Liver (tissue), 9 donors: ENCODE results near the gene LUZP4. TPM values are rescaled to one million over a fixed set of nuclear protein-coding genes. Genes with fewer than 3 reads are reported as not detected.

ENCODE experiments used
- DNase-seq: peaks from one replicate; pipeline ENCODE4 v3.0.0-alpha.2; 2017; ENCODE audit warnings: low spot score
- H3K27ac ChIP-seq, 2 donors: one replicate each; pipeline ENCODE4 v1.7.0; 2013; ENCODE audit warnings: inconsistent platforms in 2 of 2, low read length in 2 of 2, control low read depth in 1 of 2, low read depth in 1 of 2, mild to moderate bottlenecking in 1 of 2
- H3K27me3 ChIP-seq, 4 donors: one replicate each; pipeline versions ENCODE4 v1.6.1 to v1.7.0; 2013; ENCODE audit warnings: low read length in 3 of 4, inconsistent platforms in 1 of 4, mild to moderate bottlenecking in 1 of 4, moderate library complexity in 1 of 4; ENCODE audit not compliant: control insufficient read depth in 4 of 4, insufficient read depth in 4 of 4
- H3K36me3 ChIP-seq, 4 donors: one replicate each; pipeline versions ENCODE4 v1.6.1 to v1.7.0; 2013; ENCODE audit warnings: low read length in 3 of 4, mild to moderate bottlenecking in 3 of 4, low read depth in 1 of 4, moderate library complexity in 1 of 4; ENCODE audit not compliant: control insufficient read depth in 4 of 4, insufficient read depth in 3 of 4
- H3K4me1 ChIP-seq, 4 donors: one replicate each; pipeline versions ENCODE4 v1.6.1 to v1.7.0; 2013; ENCODE audit warnings: low read length in 3 of 4, mild to moderate bottlenecking in 3 of 4, moderate library complexity in 1 of 4; ENCODE audit not compliant: control insufficient read depth in 4 of 4, insufficient read depth in 4 of 4
- H3K4me3 ChIP-seq, 3 donors: one replicate each; pipeline versions ENCODE4 v1.6.1 to v1.7.0; 2013; ENCODE audit warnings: low read length in 3 of 3, control low read depth in 1 of 3, low read depth in 1 of 3, mild to moderate bottlenecking in 1 of 3
- H3K9ac ChIP-seq, 2 donors: one replicate each; pipeline ENCODE4 v1.7.0; 2013; ENCODE audit warnings: low read length in 2 of 2, mild to moderate bottlenecking in 2 of 2, moderate library complexity in 2 of 2, control low read depth in 1 of 2, low read depth in 1 of 2
- H3K9me3 ChIP-seq, 4 donors: one replicate each; pipeline versions ENCODE4 v1.6.1 to v1.7.0; 2013; ENCODE audit warnings: low read length in 3 of 4; ENCODE audit not compliant: control insufficient read depth in 4 of 4
- EGR1 ChIP-seq, 2 donors: IDR thresholded peaks; 2 replicates each; pipeline ENCODE4 v1.6.1; 2016 to 2018; ENCODE audit warnings: antibody characterized with exemption in 2 of 2, low read depth in 2 of 2
- FOXA1 ChIP-seq: IDR thresholded peaks from 2 replicates; pipeline ENCODE4 v1.6.1; 2016; ENCODE audit warnings: antibody characterized with exemption
- FOXA2 ChIP-seq: IDR thresholded peaks from 2 replicates; pipeline ENCODE4 v1.6.1; 2016; ENCODE audit warnings: antibody characterized with exemption
- GABPA ChIP-seq, 2 donors: IDR thresholded peaks in 1 of 2; conservative IDR thresholded peaks in 1 of 2; 2 replicates each; pipeline ENCODE4 v1.6.1; 2016; ENCODE audit warnings: antibody characterized with exemption in 2 of 2, mild to moderate bottlenecking in 1 of 2, moderate library complexity in 1 of 2
- HNF4A ChIP-seq, 2 donors: conservative IDR thresholded peaks; 2 replicates each; pipeline ENCODE4 v1.6.1; 2016; ENCODE audit warnings: antibody characterized with exemption in 2 of 2, mild to moderate bottlenecking in 2 of 2
- HNF4G ChIP-seq: IDR thresholded peaks from 2 replicates; pipeline ENCODE4 v1.6.1; 2016; ENCODE audit warnings: antibody characterized with exemption
- JUND ChIP-seq, 2 donors: IDR thresholded peaks; 2 replicates each; pipeline ENCODE4 v1.6.1; 2016; ENCODE audit warnings: antibody characterized with exemption in 2 of 2
- NR2F2 ChIP-seq: IDR thresholded peaks from 2 replicates; pipeline ENCODE4 v1.6.1; 2016; ENCODE audit warnings: antibody characterized with exemption
- RAD21 ChIP-seq, 2 donors: IDR thresholded peaks; 2 replicates each; pipeline ENCODE4 v1.6.1; 2016; ENCODE audit warnings: antibody characterized with exemption in 2 of 2, mild to moderate bottlenecking in 2 of 2
- RXRA ChIP-seq, 2 donors: IDR thresholded peaks; 2 replicates each; pipeline ENCODE4 v1.6.1; 2017 to 2018; ENCODE audit warnings: antibody characterized with exemption in 2 of 2, mild to moderate bottlenecking in 1 of 2
- SP1 ChIP-seq: IDR thresholded peaks from 2 replicates; pipeline ENCODE4 v1.6.1; 2018; ENCODE audit warnings: antibody characterized with exemption, mild to moderate bottlenecking
- TAF1 ChIP-seq: conservative IDR thresholded peaks from 2 replicates; pipeline ENCODE4 v1.6.1; 2016; ENCODE audit warnings: antibody characterized with exemption, mild to moderate bottlenecking
- YY1 ChIP-seq: IDR thresholded peaks from 2 replicates; pipeline ENCODE4 v1.6.1; 2016; ENCODE audit warnings: antibody characterized with exemption, mild to moderate bottlenecking
- polyA plus RNA-seq, 2 donors: library from polyadenylated mRNA; stranded (reverse) in 1 of 2; unstranded in 1 of 2; fragments of 200-250 nt in 1 of 2; fragments of >200 nt in 1 of 2; fragmentation: Nextera tagmentation in 1 of 2; extraction: Ambion mirVana in 1 of 2; gene quantifications; one replicate each; pipeline versions ENCODE4 v1.2.1 to v1.2.3, GENCODE V29; 2013 to 2015
- total RNA-seq, 2 donors: library from RNA; depleted of rRNA; stranded (reverse); fragments of >200 nt; gene quantifications; one replicate each; pipeline ENCODE4 v1.2.3, GENCODE V29; 2014
- TF ChIP-seq, protein P1 (sequence below): fragments of 150-350 bp; IDR thresholded peaks from 2 replicates; pipeline ENCODE4 v1.5.1; 2017; ENCODE audit warnings: improper control_type of control experiment, low read depth, low read length; ENCODE audit not compliant: missing input control
- TF ChIP-seq, protein P2 (sequence below): IDR thresholded peaks from 2 replicates; pipeline ENCODE4 v1.6.1; 2016; ENCODE audit warnings: antibody characterized with exemption
- TF ChIP-seq, protein P3 (sequence below): IDR thresholded peaks from 2 replicates; pipeline ENCODE4 v1.6.1; 2016; ENCODE audit warnings: antibody characterized with exemption, mild to moderate bottlenecking
- TF ChIP-seq, protein P4 (sequence below): IDR thresholded peaks from 2 replicates; pipeline ENCODE4 v1.6.1; 2016; ENCODE audit warnings: antibody characterized with exemption
- TF ChIP-seq, protein P5 (sequence below): IDR thresholded peaks from 2 replicates; pipeline ENCODE4 v1.6.1; 2016; ENCODE audit warnings: antibody characterized with exemption
- donor health status: healthy.
- donor health status: healthy.
- donor health status: healthy.
- donor health status: healthy.
- donor health status: healthy.

LUZP4 gene
- total and polyA plus RNA-seq, 4 donors, result not detected

DNA sequence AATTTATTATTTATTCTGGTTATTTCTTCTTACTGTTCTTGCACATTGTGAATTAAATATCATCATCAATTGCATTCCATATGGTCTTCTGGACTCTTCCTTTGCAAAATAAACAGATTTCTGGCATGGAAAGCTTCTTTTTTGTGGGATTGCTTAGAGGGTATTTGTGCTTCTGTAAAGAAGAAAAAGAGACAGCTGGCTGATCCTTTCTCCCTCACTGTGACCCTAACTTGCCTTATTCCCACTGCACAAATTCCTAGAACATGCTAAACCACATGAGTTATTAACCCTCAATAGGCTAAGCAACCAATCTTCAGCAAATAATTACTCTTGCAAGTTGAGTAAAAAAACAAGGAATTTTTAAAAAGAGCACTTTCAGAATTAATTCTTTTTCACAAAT lies 31.8 kb upstream of the LUZP4 start:
- Histone ChIP-seq H3K4me3 (no peak overlapping the region), H3K4me1 (no peaks in the 10 kb centered on the region), H3K27ac (no peak overlapping the region), H3K9ac (no peak overlapping the region), H3K27me3 (peaks cover 0 to 3% (median 0%) of the 10 kb centered on the region in 4 donors), H3K36me3 (no peaks in the 10 kb centered on the region), H3K9me3 (peaks cover 0 to 3% (median 0%) of the 10 kb centered on the region in 4 donors)
- no peak for DNase-seq
- TF ChIP-seq RAD21 (IDR thresholded peaks at IDR 0.05), result no peak
- no peak for TF ChIP-seq FOXA2
- no peak for TF ChIP-seq RXRA (IDR thresholded peaks at IDR 0.05)
- TF ChIP-seq, protein P1, sequence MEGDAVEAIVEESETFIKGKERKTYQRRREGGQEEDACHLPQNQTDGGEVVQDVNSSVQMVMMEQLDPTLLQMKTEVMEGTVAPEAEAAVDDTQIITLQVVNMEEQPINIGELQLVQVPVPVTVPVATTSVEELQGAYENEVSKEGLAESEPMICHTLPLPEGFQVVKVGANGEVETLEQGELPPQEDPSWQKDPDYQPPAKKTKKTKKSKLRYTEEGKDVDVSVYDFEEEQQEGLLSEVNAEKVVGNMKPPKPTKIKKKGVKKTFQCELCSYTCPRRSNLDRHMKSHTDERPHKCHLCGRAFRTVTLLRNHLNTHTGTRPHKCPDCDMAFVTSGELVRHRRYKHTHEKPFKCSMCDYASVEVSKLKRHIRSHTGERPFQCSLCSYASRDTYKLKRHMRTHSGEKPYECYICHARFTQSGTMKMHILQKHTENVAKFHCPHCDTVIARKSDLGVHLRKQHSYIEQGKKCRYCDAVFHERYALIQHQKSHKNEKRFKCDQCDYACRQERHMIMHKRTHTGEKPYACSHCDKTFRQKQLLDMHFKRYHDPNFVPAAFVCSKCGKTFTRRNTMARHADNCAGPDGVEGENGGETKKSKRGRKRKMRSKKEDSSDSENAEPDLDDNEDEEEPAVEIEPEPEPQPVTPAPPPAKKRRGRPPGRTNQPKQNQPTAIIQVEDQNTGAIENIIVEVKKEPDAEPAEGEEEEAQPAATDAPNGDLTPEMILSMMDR, result no peak
- TF ChIP-seq SP1, result no peak
- TF ChIP-seq, protein P2, sequence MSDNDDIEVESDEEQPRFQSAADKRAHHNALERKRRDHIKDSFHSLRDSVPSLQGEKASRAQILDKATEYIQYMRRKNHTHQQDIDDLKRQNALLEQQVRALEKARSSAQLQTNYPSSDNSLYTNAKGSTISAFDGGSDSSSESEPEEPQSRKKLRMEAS, result no peak
- no peak for TF ChIP-seq HNF4G
- no peak for TF ChIP-seq JUND (IDR thresholded peaks at IDR 0.05)
- TF ChIP-seq TAF1, result no peak
- TF ChIP-seq, protein P3, sequence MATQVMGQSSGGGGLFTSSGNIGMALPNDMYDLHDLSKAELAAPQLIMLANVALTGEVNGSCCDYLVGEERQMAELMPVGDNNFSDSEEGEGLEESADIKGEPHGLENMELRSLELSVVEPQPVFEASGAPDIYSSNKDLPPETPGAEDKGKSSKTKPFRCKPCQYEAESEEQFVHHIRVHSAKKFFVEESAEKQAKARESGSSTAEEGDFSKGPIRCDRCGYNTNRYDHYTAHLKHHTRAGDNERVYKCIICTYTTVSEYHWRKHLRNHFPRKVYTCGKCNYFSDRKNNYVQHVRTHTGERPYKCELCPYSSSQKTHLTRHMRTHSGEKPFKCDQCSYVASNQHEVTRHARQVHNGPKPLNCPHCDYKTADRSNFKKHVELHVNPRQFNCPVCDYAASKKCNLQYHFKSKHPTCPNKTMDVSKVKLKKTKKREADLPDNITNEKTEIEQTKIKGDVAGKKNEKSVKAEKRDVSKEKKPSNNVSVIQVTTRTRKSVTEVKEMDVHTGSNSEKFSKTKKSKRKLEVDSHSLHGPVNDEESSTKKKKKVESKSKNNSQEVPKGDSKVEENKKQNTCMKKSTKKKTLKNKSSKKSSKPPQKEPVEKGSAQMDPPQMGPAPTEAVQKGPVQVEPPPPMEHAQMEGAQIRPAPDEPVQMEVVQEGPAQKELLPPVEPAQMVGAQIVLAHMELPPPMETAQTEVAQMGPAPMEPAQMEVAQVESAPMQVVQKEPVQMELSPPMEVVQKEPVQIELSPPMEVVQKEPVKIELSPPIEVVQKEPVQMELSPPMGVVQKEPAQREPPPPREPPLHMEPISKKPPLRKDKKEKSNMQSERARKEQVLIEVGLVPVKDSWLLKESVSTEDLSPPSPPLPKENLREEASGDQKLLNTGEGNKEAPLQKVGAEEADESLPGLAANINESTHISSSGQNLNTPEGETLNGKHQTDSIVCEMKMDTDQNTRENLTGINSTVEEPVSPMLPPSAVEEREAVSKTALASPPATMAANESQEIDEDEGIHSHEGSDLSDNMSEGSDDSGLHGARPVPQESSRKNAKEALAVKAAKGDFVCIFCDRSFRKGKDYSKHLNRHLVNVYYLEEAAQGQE, result no peak
- no peak for TF ChIP-seq EGR1 (IDR thresholded peaks at IDR 0.05; ENCODE audit: low read depth in 2 of 2)
- no peak for TF ChIP-seq FOXA1
- TF ChIP-seq, protein P4, sequence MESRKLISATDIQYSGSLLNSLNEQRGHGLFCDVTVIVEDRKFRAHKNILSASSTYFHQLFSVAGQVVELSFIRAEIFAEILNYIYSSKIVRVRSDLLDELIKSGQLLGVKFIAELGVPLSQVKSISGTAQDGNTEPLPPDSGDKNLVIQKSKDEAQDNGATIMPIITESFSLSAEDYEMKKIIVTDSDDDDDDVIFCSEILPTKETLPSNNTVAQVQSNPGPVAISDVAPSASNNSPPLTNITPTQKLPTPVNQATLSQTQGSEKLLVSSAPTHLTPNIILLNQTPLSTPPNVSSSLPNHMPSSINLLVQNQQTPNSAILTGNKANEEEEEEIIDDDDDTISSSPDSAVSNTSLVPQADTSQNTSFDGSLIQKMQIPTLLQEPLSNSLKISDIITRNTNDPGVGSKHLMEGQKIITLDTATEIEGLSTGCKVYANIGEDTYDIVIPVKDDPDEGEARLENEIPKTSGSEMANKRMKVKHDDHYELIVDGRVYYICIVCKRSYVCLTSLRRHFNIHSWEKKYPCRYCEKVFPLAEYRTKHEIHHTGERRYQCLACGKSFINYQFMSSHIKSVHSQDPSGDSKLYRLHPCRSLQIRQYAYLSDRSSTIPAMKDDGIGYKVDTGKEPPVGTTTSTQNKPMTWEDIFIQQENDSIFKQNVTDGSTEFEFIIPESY, result no peak
- no peak for TF ChIP-seq GABPA (IDR thresholded peaks at IDR 0.05 in 1 of 2, conservative IDR thresholded peaks at IDR 0.05 in 1 of 2)
- TF ChIP-seq, protein P5, sequence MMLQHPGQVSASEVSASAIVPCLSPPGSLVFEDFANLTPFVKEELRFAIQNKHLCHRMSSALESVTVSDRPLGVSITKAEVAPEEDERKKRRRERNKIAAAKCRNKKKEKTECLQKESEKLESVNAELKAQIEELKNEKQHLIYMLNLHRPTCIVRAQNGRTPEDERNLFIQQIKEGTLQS, result no peak
- TF ChIP-seq HNF4A (conservative IDR thresholded peaks at IDR 0.05), result no peak
- no peak for TF ChIP-seq YY1
- no peak for TF ChIP-seq NR2F2
